Ascending aorta (tissue), 2 donors: ENCODE data around the gene TACR2. TPM values are rescaled to one million over a fixed set of nuclear protein-coding genes. Genes with fewer than 3 reads are reported as not detected.

Experiments used
- DNase-seq, 2 donors: peaks; one replicate each; pipeline ENCODE4 v3.0.0-alpha.2; 2019; ENCODE audit warnings: low spot score in 2 of 2
- H3K27ac ChIP-seq, 2 donors: fragments of 200-600 bp; sonication (generic); one replicate each; pipeline ENCODE4 v1.5.1; 2016 to 2017; ENCODE audit warnings: mild to moderate bottlenecking in 1 of 2
- H3K27me3 ChIP-seq: fragments of 200-600 bp; sonication (generic); one replicate; pipeline ENCODE4 v1.5.1; 2017
- H3K36me3 ChIP-seq, 2 donors: fragments of 200-600 bp; sonication (generic); one replicate each; pipeline ENCODE4 v1.5.1; 2016
- H3K4me1 ChIP-seq, 2 donors: fragments of 200-600 bp; sonication (generic); one replicate each; pipeline ENCODE4 v1.5.1; 2016 to 2017; ENCODE audit warnings: mild to moderate bottlenecking in 1 of 2
- H3K4me3 ChIP-seq, 2 donors: fragments of 200-600 bp; sonication (generic); one replicate each; pipeline ENCODE4 v1.5.1; 2016 to 2017; ENCODE audit warnings: mild to moderate bottlenecking in 1 of 2
- H3K9me3 ChIP-seq, 2 donors: fragments of 200-600 bp; sonication (generic); one replicate each; pipeline ENCODE4 v1.5.1; 2016
- intact Hi-C: fragments of 100-400 bp; cut with DNase I; formaldehyde crosslinking; loops from one replicate; pipeline ENCODE4 v1.15.1; 2023
- total RNA-seq: library from RNA; depleted of rRNA; stranded (reverse); fragments of >200 nt; gene quantifications from one replicate; pipeline ENCODE4 v1.1.0, GENCODE V29; 2016
- TF ChIP-seq, protein P1 (sequence below), 3 experiments: fragments of 200-600 bp in 2 of 3; fragments of 450-650 bp in 1 of 3; sonication (generic) in 2 of 3; IDR thresholded peaks; one replicate each; pipeline ENCODE4 v1.5.1; 2016 to 2019; ENCODE audit warnings: antibody characterized with exemption in 3 of 3, mild to moderate bottlenecking in 1 of 3, moderate library complexity in 1 of 3

TACR2 gene
- total RNA-seq, 1 donor from 2014 or later, result not detected

DNA sequence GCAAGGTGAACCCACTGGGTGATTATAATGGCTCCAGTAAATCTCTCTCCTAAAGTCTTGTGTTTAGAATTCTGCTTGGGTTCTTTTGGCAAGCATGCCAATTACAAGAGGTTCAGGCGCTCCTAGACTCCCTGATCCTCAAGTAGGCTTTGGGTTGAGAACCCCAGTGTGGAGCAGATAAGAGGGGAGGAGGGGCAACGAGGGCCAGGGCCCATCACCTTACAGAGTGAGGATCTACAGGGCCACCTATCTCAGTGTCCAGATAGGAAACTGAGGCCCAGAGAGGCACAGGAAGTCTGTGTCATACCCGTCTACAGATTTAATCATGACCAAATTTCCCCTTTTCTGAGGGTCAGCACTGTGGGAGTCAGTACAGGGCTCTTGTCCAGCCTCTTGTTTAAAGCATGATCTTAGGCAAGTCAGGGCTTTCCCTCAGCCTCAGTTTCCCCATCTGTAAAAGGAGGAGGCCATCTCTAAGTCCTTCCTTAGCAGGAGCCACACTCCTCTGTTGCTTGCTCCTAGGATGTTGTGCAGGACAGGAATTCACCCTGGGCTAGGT lies 4.4 kb downstream of the TACR2 start:
- no peaks in the 10 kb centered on the region for H3K27me3 ChIP-seq
- intact Hi-C loops, result loop anchor here (2.0 to 5.0 kb wide), 3 partner anchors 20 to 230 kb away; partner anchors contain the start of gene SUPV3L1
- H3K4me1 ChIP-seq, result peaks cover 0 to 13% of the 10 kb centered on the region in 2 donors
- no peaks in the 10 kb centered on the region for H3K36me3 ChIP-seq
- DNase-seq, result no peak
- no peak overlapping the region for H3K4me3 ChIP-seq
- H3K27ac ChIP-seq, result peak overlapping the region in 1 of 2 donors; percentile 25
- no peaks in the 10 kb centered on the region for H3K9me3 ChIP-seq
- TF ChIP-seq, protein P1, sequence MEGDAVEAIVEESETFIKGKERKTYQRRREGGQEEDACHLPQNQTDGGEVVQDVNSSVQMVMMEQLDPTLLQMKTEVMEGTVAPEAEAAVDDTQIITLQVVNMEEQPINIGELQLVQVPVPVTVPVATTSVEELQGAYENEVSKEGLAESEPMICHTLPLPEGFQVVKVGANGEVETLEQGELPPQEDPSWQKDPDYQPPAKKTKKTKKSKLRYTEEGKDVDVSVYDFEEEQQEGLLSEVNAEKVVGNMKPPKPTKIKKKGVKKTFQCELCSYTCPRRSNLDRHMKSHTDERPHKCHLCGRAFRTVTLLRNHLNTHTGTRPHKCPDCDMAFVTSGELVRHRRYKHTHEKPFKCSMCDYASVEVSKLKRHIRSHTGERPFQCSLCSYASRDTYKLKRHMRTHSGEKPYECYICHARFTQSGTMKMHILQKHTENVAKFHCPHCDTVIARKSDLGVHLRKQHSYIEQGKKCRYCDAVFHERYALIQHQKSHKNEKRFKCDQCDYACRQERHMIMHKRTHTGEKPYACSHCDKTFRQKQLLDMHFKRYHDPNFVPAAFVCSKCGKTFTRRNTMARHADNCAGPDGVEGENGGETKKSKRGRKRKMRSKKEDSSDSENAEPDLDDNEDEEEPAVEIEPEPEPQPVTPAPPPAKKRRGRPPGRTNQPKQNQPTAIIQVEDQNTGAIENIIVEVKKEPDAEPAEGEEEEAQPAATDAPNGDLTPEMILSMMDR (IDR thresholded peaks at IDR 0.05), result no peak

DNA sequence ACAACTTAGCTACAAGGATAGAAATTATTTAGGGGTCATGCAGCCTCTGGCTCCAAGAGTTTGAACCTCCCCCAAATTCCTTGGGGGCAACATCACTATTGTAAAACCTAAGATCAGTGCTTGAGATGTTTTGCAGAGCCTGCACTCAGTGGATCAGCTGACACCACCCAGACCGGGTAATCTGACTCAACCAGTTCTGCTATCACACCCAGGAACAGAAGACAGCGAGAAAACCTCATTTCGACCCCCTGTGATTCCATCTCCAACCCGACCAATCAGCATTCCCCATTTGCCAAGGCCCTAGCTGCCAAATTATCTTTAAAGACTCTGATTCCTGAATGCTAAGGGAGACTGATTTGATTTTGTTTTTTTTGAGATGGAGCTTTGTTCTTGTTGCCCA lies 5.2 kb downstream of the TACR2 start:
- no peaks in the 10 kb centered on the region for H3K9me3 ChIP-seq
- intact Hi-C loops, result loop anchor here (5.0 kb wide), 2 partner anchors 96 to 229 kb away; partner anchors contain the start of gene SUPV3L1
- H3K36me3 ChIP-seq, result no peaks in the 10 kb centered on the region
- H3K27ac ChIP-seq, result peak overlapping the region; percentile 26 to 34
- H3K27me3 ChIP-seq, result no peaks in the 10 kb centered on the region
- no peak for DNase-seq
- TF ChIP-seq, protein P1 (IDR thresholded peaks at IDR 0.05), result no peak
- H3K4me3 ChIP-seq, result no peak overlapping the region
- peaks cover 5 to 17% of the 10 kb centered on the region in 2 donors for H3K4me1 ChIP-seq

DNA sequence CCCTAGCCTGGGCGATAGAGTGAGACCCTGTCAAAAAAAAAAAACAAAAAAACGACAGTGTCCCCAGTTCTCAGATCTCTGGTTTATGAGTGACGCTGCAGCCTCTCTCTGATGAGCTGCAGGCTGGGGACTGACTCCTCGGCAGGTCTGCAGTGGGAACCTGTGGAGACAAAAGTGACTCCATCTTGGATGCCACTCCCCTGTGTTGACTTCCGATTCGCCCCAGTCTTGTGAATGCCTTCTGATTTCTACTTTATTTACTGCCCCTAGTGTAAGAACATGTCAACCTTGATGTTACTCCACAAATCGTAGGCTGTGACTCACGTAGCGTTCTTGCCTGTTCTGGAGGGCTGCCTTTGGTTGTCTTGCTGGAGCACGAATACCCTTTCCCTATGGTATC lies 6.2 kb downstream of the TACR2 start:
- no peaks in the 10 kb centered on the region for H3K9me3 ChIP-seq
- peak overlapping the region; percentile 91 to 95 for H3K27ac ChIP-seq
- intact Hi-C loops, result loop anchor here (5.0 kb wide), 2 partner anchors 97 to 228 kb away; partner anchors contain the start of gene SUPV3L1
- peaks cover 5 to 24% of the 10 kb centered on the region in 2 donors for H3K4me1 ChIP-seq
- TF ChIP-seq, protein P1 (IDR thresholded peaks at IDR 0.05), result no peak
- H3K27me3 ChIP-seq, result no peaks in the 10 kb centered on the region
- H3K36me3 ChIP-seq, result no peaks in the 10 kb centered on the region
- no peak for DNase-seq
- no peak overlapping the region for H3K4me3 ChIP-seq

DNA sequence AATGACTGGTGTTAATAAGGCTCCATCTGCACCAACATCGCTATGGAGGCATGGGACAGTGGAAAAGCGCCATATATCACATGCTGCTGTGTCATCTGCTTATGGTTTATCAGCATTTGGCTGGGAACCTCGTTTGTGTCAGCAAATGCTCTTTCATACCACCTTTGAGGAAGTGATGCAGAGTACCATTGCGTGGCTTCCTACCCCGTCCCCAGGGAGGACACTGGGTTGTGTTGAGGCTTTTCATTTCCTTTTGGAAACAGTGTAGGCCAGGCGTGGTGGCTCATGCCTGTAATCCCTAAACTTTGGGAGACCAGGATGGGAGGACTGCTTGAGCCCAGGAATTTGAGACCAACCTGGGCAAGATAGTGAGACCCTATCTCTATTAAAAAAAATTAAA lies 6.8 kb downstream of the TACR2 start:
- Histone ChIP-seq H3K4me3 (no peak overlapping the region), H3K27ac (peak overlapping the region; percentile 91 to 95), H3K9me3 (no peaks in the 10 kb centered on the region), H3K4me1 (peaks cover 5 to 24% of the 10 kb centered on the region in 2 donors), H3K27me3 (no peaks in the 10 kb centered on the region), H3K36me3 (no peaks in the 10 kb centered on the region)
- intact Hi-C loops, result loop anchor here (2.0 to 5.0 kb wide), 6 partner anchors 91 to 418 kb away; partner anchors contain the start of genes FAM241B and SUPV3L1
- TF ChIP-seq, protein P1 (IDR thresholded peaks at IDR 0.05), result no peak
- DNase-seq, result peak in 1 of 2 donors; percentile 77

DNA sequence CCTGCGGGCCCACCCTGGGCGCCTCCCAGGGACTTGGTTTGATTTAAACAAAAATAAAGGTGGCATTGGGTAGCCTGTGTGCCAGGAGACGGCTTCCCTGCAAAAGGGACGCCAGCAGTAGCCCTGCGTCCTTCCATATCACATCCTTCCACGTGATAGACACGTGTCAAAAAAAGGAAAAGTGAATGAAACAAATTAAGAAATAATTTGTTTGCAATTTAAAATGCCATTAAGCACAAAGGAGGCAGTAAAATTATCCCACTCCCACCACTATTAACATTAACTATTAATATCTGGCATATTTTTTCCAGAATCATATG lies 7.6 kb downstream of the TACR2 start:
- Histone ChIP-seq H3K27ac (peak overlapping the region; percentile 91 to 95), H3K4me3 (peak overlapping the region; percentile 39 to 62), H3K4me1 (peaks cover 5 to 24% of the 10 kb centered on the region in 2 donors), H3K27me3 (no peaks in the 10 kb centered on the region), H3K36me3 (peaks cover 0 to 4% of the 10 kb centered on the region in 2 donors), H3K9me3 (no peaks in the 10 kb centered on the region)
- DNase-seq, result no peak
- intact Hi-C loops, result loop anchor here (2.0 to 5.0 kb wide), 4 partner anchors 90 to 417 kb away; partner anchors contain the start of gene FAM241B
- TF ChIP-seq, protein P1 (IDR thresholded peaks at IDR 0.05), result no peak
